ENCODE measurements around the gene PRDM1. TPM values are rescaled to one million over a fixed set of nuclear protein-coding genes. Genes with fewer than 3 reads are reported as not detected.
A peak's percentile ranks its signal among the peaks of the same experiment; 100 is the strongest.

PRDM1 gene
- polyA plus RNA-seq, 2 donors, result 29.7 to 37.6 TPM

- peaks cover 0 to 2% of the 10 kb centered on the region in 2 donors for H3K9me3 ChIP-seq (ENCODE audit: control insufficient read depth in 2 of 2, insufficient read depth in 1 of 2, low read depth in 1 of 2, low read length in 1 of 2)
- H3K4me1 ChIP-seq (ENCODE audit: control insufficient read depth in 2 of 2, insufficient read depth in 2 of 2, low read length in 1 of 2), result peaks cover 0 to 6% of the 10 kb centered on the region in 2 donors
- no peak overlapping the region for H3K4me3 ChIP-seq (ENCODE audit: low read depth in 1 of 2, low read length in 2 of 2)
- no peaks in the 10 kb centered on the region for H3K27me3 ChIP-seq (ENCODE audit: control insufficient read depth in 1 of 2, insufficient read depth in 2 of 2, low read length in 2 of 2)
- H3K27ac ChIP-seq (ENCODE audit: low read depth in 2 of 2, low read length in 1 of 2), result peak overlapping the region; percentile 70 to 78
- 71 to 75% methylated on average over 9 of the region's 9 CpGs for WGBS, 2 donors
- H3K36me3 ChIP-seq (ENCODE audit: control insufficient read depth in 2 of 2, insufficient read depth in 2 of 2, low read length in 1 of 2), result no peaks in the 10 kb centered on the region
These were observed 33.4 kb downstream of the PRDM1 start for GRCh38 chr6:106119546-106119945.

GRCh38 chr6:106120006-106120405, 33.9 kb downstream of the PRDM1 start:
- H3K4me1 ChIP-seq (ENCODE audit: control insufficient read depth in 2 of 2, insufficient read depth in 2 of 2, low read length in 1 of 2), result peaks cover 0 to 6% of the 10 kb centered on the region in 2 donors
- 84 to 85% methylated on average over 2 of the region's 2 CpGs for WGBS, 2 donors
- H3K36me3 ChIP-seq (ENCODE audit: control insufficient read depth in 2 of 2, insufficient read depth in 2 of 2, low read length in 1 of 2), result no peaks in the 10 kb centered on the region
- H3K9me3 ChIP-seq (ENCODE audit: control insufficient read depth in 2 of 2, insufficient read depth in 1 of 2, low read depth in 1 of 2, low read length in 1 of 2), result peaks cover 0 to 2% of the 10 kb centered on the region in 2 donors
- H3K27ac ChIP-seq (ENCODE audit: low read depth in 2 of 2, low read length in 1 of 2), result no peak overlapping the region
- H3K4me3 ChIP-seq (ENCODE audit: low read depth in 1 of 2, low read length in 2 of 2), result no peak overlapping the region
- no peaks in the 10 kb centered on the region for H3K27me3 ChIP-seq (ENCODE audit: control insufficient read depth in 1 of 2, insufficient read depth in 2 of 2, low read length in 2 of 2)

- 96 to 98% methylated on average over 6 of the region's 6 CpGs for WGBS, 2 donors
- Histone ChIP-seq H3K4me1 (ENCODE audit: control insufficient read depth in 2 of 2, insufficient read depth in 2 of 2, low read length in 1 of 2) (peaks cover 0 to 6% of the 10 kb centered on the region in 2 donors), H3K36me3 (ENCODE audit: control insufficient read depth in 2 of 2, insufficient read depth in 2 of 2, low read length in 1 of 2) (no peaks in the 10 kb centered on the region), H3K27ac (ENCODE audit: low read depth in 2 of 2, low read length in 1 of 2) (peak overlapping the region in 1 of 2 donors; percentile 22), H3K9me3 (ENCODE audit: control insufficient read depth in 2 of 2, insufficient read depth in 1 of 2, low read depth in 1 of 2, low read length in 1 of 2) (peaks cover 0 to 2% of the 10 kb centered on the region in 2 donors), H3K27me3 (ENCODE audit: control insufficient read depth in 1 of 2, insufficient read depth in 2 of 2, low read length in 2 of 2) (no peaks in the 10 kb centered on the region), H3K4me3 (ENCODE audit: low read depth in 1 of 2, low read length in 2 of 2) (no peak overlapping the region)
These were observed 34.3 kb downstream of the PRDM1 start for GRCh38 chr6:106120406-106120805.

DNA sequence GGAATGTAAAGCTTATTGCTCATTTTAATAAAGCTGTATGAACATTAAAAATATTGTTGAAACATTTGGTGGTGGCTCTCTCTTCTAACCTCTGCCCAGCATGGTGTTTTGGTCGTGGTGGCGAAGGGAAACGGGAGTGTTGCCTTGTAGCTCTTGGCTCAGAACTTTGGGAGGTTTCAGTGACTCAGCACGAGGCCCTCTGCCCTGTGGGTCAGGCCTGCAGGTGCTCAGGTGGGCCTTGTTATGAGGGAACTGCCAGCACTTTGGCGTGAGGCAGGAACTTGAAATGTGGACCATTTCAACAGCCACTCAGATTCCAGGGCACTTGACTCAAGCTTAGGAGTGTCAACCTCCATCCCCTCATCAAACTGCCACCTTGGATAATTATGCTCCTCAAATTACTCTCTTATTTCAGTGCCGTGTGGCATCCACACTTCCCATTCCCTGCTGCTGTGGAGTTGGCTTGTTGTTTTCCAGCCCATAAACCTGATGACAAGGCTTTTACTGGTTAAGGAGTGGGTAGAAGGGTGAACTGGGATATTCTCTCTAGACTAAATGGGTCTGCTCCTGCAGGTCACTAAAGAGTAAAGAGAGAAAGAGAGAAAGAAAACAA, 36.3 kb downstream of the PRDM1 start:
- Histone ChIP-seq H3K9me3 (ENCODE audit: control insufficient read depth in 2 of 2, insufficient read depth in 1 of 2, low read depth in 1 of 2, low read length in 1 of 2) (peaks cover 0 to 2% of the 10 kb centered on the region in 2 donors), H3K36me3 (ENCODE audit: control insufficient read depth in 2 of 2, insufficient read depth in 2 of 2, low read length in 1 of 2) (no peaks in the 10 kb centered on the region), H3K4me3 (ENCODE audit: low read depth in 1 of 2, low read length in 2 of 2) (no peak overlapping the region), H3K27ac (ENCODE audit: low read depth in 2 of 2, low read length in 1 of 2) (no peak overlapping the region), H3K27me3 (ENCODE audit: control insufficient read depth in 1 of 2, insufficient read depth in 2 of 2, low read length in 2 of 2) (no peaks in the 10 kb centered on the region), H3K4me1 (ENCODE audit: control insufficient read depth in 2 of 2, insufficient read depth in 2 of 2, low read length in 1 of 2) (no peaks in the 10 kb centered on the region)
- 84 to 86% methylated on average over 6 of the region's 6 CpGs for WGBS, 2 donors

DNA sequence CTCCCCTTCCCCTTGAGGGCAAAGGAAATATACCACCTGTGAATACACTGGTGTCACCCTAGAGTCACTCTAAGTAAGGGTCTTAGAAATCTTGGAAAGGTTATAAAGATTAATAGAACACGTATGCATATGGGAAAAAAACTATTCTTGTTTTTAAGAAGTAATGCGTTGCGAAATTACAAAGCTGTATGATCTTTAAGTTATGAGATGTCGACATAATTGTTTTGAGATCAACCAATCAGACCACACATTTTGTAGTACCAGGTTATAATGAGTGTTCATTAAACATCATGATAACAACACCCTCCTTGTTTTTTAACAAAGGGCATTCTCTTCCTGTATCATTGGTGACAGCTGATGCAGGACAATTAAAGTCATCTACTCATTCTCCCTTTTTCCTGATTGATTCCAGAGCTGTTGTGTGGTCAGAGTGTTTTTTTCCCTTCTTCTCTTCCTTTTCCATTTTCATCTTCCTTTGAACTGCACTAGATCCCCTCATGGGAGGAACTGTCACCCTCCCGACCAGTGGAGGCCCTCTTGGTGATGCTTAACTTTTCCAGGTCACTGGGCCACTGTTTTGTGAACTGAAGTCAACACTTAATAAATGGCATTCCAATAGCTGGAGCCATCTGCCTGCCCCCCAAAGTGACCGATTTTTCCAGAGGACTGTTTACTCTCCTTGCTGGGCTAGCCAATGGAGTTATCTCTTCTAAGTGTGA, 37.0 kb downstream of the PRDM1 start:
- Histone ChIP-seq H3K27me3 (ENCODE audit: control insufficient read depth in 1 of 2, insufficient read depth in 2 of 2, low read length in 2 of 2) (no peaks in the 10 kb centered on the region), H3K9me3 (ENCODE audit: control insufficient read depth in 2 of 2, insufficient read depth in 1 of 2, low read depth in 1 of 2, low read length in 1 of 2) (peaks cover 0 to 2% of the 10 kb centered on the region in 2 donors), H3K27ac (ENCODE audit: low read depth in 2 of 2, low read length in 1 of 2) (no peak overlapping the region), H3K36me3 (ENCODE audit: control insufficient read depth in 2 of 2, insufficient read depth in 2 of 2, low read length in 1 of 2) (no peaks in the 10 kb centered on the region), H3K4me3 (ENCODE audit: low read depth in 1 of 2, low read length in 2 of 2) (no peak overlapping the region), H3K4me1 (ENCODE audit: control insufficient read depth in 2 of 2, insufficient read depth in 2 of 2, low read length in 1 of 2) (no peaks in the 10 kb centered on the region)
- WGBS, 2 donors, result 87% methylated on average over 6 of the region's 6 CpGs

DNA sequence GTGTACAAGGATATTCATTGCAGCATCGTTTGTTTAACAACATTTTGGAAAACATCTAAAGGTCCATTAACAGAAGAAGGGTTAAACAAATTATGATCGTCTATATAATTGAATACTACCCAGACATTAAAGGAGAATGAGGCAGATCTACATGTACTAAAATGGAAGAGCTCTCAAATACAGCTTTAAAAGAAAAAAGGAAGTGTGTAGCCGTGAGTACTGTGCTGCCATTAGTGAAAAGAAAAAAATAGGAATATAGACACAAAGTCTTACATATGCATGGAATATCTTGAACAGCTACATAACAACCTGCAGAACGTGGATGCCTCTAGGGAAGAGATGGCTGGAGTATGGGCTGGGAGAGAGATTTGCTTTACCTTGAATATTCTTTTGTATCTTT, 37.9 kb downstream of the PRDM1 start:
- no peaks in the 10 kb centered on the region for H3K36me3 ChIP-seq (ENCODE audit: control insufficient read depth in 2 of 2, insufficient read depth in 2 of 2, low read length in 1 of 2)
- peaks cover 0 to under 1% of the 10 kb centered on the region in 2 donors for H3K4me1 ChIP-seq (ENCODE audit: control insufficient read depth in 2 of 2, insufficient read depth in 2 of 2, low read length in 1 of 2)
- no peak overlapping the region for H3K4me3 ChIP-seq (ENCODE audit: low read depth in 1 of 2, low read length in 2 of 2)
- no peak overlapping the region for H3K27ac ChIP-seq (ENCODE audit: low read depth in 2 of 2, low read length in 1 of 2)
- H3K27me3 ChIP-seq (ENCODE audit: control insufficient read depth in 1 of 2, insufficient read depth in 2 of 2, low read length in 2 of 2), result no peaks in the 10 kb centered on the region
- H3K9me3 ChIP-seq (ENCODE audit: control insufficient read depth in 2 of 2, insufficient read depth in 1 of 2, low read depth in 1 of 2, low read length in 1 of 2), result peaks cover 0 to 2% of the 10 kb centered on the region in 2 donors
- WGBS, 2 donors, result 74 to 76% methylated on average over 4 of the region's 4 CpGs

- H3K4me1 ChIP-seq (ENCODE audit: control insufficient read depth in 2 of 2, insufficient read depth in 2 of 2, low read length in 1 of 2), result peaks cover 0 to 2% of the 10 kb centered on the region in 2 donors
- no peaks in the 10 kb centered on the region for H3K36me3 ChIP-seq (ENCODE audit: control insufficient read depth in 2 of 2, insufficient read depth in 2 of 2, low read length in 1 of 2)
- H3K27me3 ChIP-seq (ENCODE audit: control insufficient read depth in 1 of 2, insufficient read depth in 2 of 2, low read length in 2 of 2), result no peaks in the 10 kb centered on the region
- WGBS, 2 donors, result 85 to 88% methylated on average over 10 of the region's 10 CpGs
- H3K9me3 ChIP-seq (ENCODE audit: control insufficient read depth in 2 of 2, insufficient read depth in 1 of 2, low read depth in 1 of 2, low read length in 1 of 2), result peaks cover 0 to 2% of the 10 kb centered on the region in 2 donors
- no peak overlapping the region for H3K4me3 ChIP-seq (ENCODE audit: low read depth in 1 of 2, low read length in 2 of 2)
- H3K27ac ChIP-seq (ENCODE audit: low read depth in 2 of 2, low read length in 1 of 2), result no peak overlapping the region
These were observed 38.6 kb downstream of the PRDM1 start for GRCh38 chr6:106124437-106125430.

- Histone ChIP-seq H3K27ac (ENCODE audit: low read depth in 2 of 2, low read length in 1 of 2) (no peak overlapping the region), H3K27me3 (ENCODE audit: control insufficient read depth in 1 of 2, insufficient read depth in 2 of 2, low read length in 2 of 2) (no peaks in the 10 kb centered on the region), H3K4me1 (ENCODE audit: control insufficient read depth in 2 of 2, insufficient read depth in 2 of 2, low read length in 1 of 2) (peaks cover 0 to 2% of the 10 kb centered on the region in 2 donors), H3K9me3 (ENCODE audit: control insufficient read depth in 2 of 2, insufficient read depth in 1 of 2, low read depth in 1 of 2, low read length in 1 of 2) (peaks cover 0 to 2% of the 10 kb centered on the region in 2 donors), H3K4me3 (ENCODE audit: low read depth in 1 of 2, low read length in 2 of 2) (no peak overlapping the region), H3K36me3 (ENCODE audit: control insufficient read depth in 2 of 2, insufficient read depth in 2 of 2, low read length in 1 of 2) (no peaks in the 10 kb centered on the region)
- 70 to 76% methylated on average over 11 of the region's 11 CpGs for WGBS, 2 donors
These were observed 39.8 kb downstream of the PRDM1 start for GRCh38 chr6:106125925-106126435.

- Histone ChIP-seq H3K4me3 (ENCODE audit: low read depth in 1 of 2, low read length in 2 of 2) (no peak overlapping the region), H3K4me1 (ENCODE audit: control insufficient read depth in 2 of 2, insufficient read depth in 2 of 2, low read length in 1 of 2) (peaks cover 0 to 2% of the 10 kb centered on the region in 2 donors), H3K27ac (ENCODE audit: low read depth in 2 of 2, low read length in 1 of 2) (no peak overlapping the region), H3K27me3 (ENCODE audit: control insufficient read depth in 1 of 2, insufficient read depth in 2 of 2, low read length in 2 of 2) (no peaks in the 10 kb centered on the region), H3K36me3 (ENCODE audit: control insufficient read depth in 2 of 2, insufficient read depth in 2 of 2, low read length in 1 of 2) (no peaks in the 10 kb centered on the region), H3K9me3 (ENCODE audit: control insufficient read depth in 2 of 2, insufficient read depth in 1 of 2, low read depth in 1 of 2, low read length in 1 of 2) (peaks cover 0 to 2% of the 10 kb centered on the region in 2 donors)
- WGBS, 2 donors, result 81% methylated on average over 3 of the region's 3 CpGs
These were observed 40.3 kb downstream of the PRDM1 start for GRCh38 chr6:106126482-106126881.
